ENCODE data around the gene ARHGEF12.
"Not testable (repeated sequence)": the region's sequence is repeated elsewhere in the genome, so short reads cannot be mapped to it uniquely, and the experiment has no call there.

Gene ARHGEF12

DNA sequence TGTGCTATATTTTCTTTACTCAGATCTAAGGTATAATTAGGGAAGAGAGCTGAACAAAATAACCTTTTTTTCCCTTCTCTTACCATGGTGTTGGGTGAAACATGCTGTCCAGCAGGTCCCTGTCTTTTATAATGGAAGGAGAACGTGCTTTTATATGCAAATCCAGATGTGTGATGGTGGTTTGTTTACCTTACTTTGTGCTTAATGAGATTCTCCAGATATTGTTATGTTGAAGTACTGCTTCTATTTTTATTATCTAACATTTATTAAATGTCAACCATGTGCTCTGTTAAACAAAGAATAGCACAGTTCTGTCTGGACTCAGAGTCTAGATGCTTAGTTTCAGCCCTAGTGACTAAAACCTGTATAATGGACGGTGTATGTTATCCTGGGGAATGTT is 165.2 kb downstream of the ARHGEF12 start:
- DNase-seq (ENCODE audit: low read depth), result no peak

DNA sequence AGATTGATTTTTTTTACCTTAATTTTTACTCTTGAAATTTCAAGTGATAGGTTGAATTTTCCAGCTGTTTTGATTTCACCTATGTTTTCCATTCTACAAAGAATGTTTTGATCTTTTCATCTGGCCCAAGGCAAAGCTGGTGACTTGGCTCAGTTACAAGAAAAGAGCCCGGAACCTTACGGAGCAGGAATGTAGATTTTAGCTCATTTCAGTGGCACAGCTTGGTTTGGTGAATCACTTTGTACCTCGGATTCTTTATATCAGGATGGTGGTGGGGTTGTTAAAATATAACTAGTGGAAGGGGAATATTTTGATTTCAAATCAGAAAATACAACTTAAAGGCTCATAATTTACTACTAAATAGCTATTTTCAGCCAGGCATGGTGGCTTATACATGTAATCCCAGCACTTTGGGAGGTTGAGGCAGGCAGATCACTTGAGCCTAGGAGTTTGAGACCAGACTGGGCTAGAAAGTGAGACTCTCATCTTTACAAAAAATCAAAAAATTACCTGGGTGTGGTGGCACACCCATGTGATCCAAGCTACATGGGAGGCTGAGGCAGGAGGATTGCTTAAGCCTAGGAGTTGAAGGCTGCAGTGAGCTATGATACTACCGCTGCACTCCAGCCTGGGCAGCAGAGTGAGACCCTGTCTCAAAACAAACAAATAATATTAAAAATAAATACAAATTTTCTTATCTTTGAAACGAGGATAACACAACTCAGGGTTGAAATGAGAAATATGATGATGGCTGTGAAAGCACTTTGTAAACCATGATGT is 166.0 kb downstream of the ARHGEF12 start:
- no peak for DNase-seq (ENCODE audit: low read depth)

DNA sequence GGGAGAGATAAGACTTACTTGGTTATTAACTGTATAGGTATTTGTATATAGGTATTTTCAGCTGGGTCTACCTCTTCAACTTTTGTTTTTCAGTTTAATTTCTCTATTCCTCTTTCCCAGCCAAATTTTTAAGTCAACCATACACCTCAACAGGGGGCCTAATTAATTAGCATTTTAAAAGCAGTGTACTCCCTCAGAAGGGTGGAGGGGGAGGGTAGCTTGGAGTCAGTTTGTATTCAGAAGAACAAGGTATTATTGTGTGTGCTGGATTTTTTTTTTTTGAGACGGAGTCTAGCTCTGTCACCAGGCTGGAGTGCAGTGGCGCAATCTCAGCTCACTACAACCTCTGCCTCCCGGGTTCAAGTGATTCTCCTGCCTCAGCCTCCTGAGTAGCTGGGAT is 167.3 kb downstream of the ARHGEF12 start:
- not testable (repeated sequence) for DNase-seq (ENCODE audit: low read depth)

DNA sequence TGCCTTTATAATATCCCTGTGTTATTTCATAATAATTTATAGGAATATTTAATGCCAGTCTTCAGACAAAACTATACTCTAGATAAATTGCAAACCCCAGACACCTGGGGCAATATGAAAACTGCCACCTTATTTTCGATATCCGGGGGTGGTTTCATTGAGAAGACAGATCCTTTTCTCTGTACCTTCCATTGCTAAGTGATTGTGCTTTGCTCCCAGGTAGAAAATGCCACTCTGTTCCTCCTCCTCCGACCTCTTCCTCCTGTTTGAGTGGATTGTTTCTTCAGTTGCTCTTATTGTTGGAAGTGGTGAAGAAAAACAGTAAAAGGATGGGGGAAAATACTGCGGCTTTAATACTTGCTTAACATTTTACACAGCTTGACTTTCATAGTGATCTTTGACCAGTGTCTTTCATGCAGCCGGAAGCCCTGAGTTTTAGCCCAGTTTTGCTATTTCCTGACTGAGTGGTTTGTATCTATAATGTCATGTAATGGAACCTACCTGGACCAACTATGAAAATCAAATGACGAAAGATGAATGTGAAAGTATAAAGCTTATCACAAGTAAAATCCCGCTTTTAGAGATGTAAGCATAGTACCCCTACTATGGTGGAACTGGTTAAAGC is 169.7 kb downstream of the ARHGEF12 start:
- DNase-seq (ENCODE audit: low read depth), result no peak

DNA sequence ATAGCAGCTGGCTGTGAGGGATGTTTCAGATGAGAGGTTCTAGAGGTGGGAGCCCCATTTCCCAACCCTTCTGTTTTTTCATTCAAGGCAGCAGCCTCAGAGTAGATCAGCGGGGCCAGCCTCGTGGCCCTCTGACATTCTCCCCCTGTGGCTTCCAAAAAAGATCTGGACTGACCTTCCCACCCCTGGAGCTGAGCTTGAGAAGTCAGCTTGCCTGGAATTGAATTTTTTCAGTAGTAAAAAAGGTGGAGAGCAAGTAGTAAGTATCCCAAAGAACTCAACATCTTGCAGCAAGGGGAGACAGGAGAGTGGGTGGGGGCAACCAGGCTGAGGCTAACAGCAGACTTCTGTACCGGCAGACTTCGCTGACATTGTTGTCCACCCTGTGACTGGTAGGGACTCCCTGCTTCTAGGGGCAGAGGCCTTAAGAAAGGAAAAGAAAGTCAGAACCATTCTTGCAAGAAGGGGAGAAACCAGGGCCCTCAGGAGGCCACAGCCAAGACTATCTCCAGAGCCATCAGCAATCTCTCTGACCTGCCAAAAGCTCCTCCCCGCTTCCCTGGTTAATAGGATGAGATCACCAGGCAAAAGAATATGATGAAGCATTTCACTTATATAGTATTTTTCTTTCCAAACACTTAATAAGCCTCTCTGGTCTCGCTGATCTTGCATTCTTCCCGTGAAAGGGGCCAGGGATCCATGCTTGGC is 173.3 kb downstream of the ARHGEF12 start:
- DNase-seq (ENCODE audit: low read depth), result no peak

DNA sequence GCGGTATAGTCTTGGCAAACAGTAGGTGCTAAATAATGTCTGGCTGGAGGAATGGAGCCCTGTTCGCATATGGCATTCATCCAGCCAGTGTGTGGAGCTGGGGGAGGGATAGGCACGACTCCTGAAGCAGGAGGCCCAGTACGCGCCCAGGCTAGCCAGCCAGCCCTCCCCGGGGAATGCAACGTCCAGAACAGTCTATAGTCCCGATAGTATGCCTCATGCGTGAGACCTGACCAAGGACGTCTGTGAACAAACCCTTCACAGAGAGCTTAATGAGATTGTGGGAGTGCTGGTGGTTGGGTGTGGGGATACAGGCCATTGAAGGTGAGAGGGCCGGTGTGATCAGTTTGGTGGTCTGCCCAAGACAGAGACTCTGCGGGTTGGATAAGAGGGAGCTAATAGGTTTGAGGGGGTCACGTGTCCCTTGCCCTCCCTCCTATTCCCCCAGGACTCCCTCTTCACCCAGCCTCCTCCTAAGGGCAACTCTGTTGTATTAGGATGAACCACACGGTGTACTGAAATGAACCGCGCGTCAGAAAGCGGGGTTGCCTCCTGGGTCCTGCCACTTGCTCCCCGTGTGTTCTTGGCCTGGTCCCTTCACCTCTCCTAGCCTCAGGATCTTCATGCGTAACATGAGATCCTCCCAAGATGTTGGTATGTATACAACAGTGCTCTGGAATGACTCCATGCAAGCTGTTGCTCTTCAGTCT is 174.3 kb downstream of the ARHGEF12 start:
- DNase-seq (ENCODE audit: low read depth), result no peak

DNA sequence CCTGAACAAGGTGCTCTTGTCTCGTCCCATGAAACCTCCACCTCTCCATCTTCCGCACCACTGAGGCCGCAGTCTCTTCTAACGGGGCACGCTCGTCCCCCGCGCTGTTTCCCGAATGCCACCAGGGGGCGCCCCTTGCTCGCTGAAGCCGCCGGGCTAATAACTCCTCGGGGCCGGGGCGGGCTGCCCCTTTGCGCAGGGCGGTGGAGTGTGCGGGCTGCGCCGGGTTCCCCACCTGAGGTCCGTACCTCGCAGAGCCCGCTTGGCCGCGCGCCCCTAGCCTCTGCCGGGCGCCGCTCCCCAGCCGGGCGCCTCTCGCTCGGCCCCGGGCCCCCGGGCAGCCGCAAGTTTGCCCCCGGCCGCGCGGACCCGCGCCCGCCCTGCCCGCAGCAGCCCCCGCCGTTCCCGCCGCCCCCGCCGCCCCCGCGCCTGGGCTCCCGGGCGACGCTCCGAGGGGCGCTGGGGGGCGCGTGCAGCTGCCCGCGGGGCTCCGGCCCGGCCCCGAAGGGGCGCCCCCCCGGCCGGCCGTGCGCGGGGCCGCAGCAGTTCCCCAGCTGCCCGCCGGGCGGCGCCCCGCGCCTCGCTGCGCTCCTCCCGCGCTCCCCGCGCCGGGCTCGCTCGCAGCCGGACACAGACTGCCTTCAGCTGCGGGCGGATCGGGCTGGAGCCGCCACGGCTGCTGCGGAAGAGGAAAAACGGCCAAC is 175.1 kb downstream of the ARHGEF12 start, which contains the start of gene GRIK4:
Gene GRIK4 (plus strand): TSS at position 633 of the 704 bp plus-strand sequence. CDS start 148,571 bp downstream, outside the sequence.
- no peak for DNase-seq (ENCODE audit: low read depth)

DNA sequence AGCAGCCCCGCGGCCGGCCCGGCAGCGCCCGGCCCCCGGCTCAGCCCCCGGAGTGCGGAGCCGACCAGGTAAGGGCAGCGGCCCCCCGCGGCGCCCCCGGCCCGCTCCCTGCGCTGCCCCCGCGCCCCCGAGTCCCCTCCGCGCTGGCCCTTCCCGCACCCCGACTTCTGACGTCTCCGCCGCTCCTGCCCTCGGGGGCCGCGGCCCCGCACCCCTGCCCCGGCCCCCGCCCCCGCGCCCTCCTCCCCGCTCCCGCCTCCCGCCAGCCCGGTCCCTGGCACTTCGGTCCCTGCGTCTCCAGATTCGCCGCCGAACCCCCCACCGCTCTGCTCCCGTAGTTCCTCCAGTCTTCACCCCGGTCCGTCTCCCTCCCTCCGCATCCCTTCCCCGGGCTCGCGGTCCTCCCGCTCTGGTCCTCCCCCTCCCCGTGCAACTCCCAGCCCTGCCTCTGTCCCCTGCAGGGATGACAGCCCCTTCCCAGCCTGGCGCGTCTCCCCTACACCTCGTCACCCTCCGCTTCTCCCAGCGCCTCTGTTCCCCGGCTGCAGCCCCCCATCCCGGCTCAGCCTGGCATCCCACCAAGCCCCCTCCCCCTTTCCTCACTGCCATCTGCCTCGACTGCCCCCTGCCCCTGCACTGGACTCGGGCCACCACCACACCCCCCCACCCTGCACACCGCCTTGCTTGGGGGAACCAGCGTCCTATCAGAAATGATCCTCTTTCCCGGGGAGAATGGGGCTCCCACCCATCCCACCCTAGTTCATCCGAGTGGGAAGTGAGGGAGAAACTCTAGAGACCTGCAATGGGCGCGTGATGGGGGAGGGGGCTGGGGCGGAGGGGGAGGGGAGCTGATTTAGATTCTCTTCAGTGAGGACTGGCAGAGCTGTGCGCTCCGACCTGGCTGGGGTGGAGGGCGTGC is 175.9 kb downstream of the ARHGEF12 start:
- DNase-seq (ENCODE audit: low read depth), result no peak

DNA sequence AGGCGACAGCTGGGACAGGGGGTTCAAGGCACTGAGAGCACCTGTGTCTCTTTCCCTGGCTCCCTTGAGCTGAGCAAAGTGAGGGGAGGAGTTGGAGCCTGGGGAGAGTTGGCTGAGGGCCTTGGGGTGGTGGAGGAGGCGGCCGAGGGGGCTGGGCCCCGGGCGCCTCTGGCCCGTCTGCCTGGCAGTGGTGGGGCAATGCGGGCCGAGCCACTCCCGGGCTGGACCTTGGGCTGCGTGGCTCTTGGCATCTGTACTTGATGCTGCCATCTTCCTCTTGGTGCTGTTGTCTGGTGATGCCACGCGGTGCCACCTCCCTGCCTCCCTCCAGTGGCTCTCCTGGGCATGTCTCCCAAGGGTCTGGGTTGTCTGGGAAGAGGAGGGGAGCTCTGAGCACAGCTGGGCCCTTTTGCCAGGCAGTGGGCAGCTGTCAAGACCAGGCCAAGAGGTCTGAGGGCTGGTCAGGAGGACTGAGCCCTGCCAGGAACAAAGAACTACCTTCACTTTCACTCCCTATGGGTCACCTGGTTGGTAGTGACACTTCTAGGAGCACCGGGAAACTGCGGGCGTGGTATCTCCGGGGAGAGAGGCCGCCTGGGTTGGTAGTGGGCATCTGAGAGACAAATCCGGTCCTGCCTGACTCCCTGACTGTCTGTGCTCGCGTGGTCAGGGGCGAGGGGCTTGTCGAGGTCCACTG is 176.7 kb downstream of the ARHGEF12 start:
- no peak for DNase-seq (ENCODE audit: low read depth)

DNA sequence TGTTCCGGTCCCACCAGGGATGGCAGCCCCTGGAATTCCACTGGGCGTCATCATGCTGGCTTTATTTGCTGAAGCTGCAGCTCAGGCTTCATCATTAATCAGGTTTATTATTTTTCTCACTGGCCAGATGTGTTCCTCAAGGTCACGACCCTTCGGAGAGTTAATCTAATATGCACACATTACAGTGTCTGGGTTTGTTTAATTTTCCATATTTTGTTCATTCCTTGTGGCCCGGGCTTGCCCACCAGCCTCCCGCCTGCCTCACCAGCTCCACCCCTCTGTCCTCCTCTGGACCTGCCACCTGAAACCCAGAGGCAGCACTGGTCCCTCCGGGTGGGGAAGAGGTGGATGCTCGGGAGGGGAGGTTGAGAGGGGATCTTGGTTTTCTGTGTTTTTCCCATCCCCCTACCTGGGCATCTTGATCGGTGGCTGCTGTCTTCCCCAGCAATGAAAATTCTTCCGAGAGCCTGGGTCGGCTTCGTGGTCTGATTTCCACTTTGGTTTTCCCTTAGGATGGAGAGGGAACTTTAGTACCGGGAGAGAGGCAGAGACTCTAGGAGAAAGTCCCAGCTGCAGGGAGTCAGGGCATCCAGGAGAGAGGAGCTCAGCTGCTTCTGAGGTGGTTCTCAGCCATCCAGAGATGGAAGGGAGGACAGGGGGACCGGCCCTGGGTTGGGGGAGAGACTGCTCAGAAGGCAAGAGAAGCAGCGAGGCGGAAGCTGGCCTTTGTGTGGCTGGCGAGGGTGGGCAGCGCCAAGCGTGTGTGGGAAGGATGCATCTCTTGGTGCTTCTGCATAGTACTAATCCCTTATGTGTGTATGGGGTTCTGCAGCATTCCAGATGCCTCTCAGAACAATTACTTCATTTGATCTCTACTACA is 177.5 kb downstream of the ARHGEF12 start:
- DNase-seq (ENCODE audit: low read depth), result no peak

DNA sequence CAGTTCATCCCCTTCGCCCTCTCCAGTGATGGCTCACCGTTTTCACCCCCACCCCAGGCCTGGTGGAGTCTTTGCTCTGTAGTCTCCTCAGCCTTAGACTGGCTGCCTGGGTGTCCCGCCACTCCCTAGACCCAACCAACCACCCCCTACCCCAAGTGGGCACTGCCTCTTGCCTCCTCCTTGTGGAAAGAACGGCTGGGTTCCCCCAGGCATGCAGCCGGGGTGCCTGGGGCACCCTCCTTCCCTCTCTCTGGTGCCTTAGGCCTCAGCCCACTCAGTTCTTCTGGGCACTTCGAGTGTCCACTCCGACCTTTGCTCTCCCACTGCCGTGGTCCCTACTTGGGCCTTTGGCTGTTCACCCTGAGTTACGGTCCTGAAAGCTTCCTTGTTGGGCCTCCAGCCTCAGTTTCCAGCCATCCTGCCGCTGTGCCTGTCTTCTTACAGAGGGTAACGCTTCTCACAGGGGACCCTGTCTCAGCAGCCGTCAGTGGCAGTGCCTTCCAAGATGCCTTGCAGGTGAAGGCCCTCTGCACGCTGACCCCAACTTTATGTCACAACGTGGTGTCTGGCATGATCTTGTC is 178.4 kb downstream of the ARHGEF12 start:
- DNase-seq (ENCODE audit: low read depth), result no peak

DNA sequence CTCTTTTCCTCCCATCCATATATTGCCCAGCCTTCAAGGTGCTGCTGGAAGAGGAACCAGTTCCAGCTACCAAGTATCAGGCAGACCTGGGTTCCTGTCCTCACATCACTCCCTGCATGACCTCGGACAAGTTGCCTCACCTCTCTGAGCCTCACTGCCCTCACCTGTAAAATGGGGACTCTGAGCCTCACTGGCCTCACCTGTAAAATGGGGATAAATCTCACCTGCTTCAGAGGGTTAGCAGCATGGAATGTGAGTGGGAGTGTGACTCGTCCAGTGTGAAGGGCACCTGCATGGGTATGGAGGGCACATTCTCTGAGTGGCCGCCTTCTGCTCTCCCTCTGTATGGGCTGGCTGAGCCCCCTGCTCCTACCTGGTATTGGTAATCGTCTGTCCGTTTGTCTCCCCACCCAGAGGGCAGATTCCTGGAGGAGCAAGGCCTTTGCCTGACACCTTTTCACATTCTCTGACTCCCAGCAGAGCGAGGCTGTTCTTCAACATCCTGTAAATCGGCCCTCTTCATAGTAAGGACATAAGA is 179.0 kb downstream of the ARHGEF12 start:
- no peak for DNase-seq (ENCODE audit: low read depth)

DNA sequence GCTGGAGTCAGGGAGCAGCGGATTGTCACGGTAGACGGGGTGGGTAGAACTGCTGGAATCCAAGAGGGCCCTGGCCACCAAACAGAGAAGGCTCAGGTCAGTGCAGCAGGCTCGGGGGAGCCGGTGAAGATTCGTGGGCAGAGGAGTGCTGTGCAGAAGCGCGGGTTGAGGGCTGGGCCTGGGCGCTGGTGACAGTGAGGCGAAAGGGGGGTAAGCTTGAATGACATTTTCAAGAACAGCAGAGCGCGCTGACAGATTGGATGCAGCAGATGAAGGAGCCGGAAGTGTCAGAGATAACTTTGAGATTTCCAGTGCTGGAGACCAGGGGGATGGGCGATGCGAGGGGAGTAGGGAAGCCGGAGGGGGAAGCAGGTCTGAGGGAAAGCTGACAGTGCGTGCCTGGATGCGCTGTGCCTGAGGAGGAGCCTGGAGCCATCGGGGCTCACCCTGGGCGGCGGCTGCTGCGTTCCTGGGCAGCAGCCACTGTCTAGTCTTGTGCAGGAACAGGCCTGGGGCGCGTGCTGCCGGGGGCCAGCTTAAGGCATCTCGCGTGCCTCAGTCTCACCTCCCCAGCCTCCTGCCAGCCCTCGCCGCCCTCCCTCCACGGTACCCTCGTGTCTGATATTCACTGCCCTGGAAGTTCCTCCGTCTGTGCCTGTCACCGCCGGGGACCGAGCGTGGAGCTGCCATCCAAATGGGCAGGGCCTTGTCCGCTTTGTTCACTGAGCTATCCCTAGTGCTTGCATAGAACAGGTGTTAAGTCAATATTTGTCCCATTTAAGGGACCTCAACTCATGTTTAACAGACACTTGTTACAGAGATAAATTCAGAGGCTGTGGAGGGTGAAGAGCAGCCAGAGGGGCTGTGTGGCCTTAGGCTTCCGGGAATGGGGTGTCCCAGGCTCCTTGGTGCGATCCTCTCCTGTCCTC is 180.5 kb downstream of the ARHGEF12 start:
- DNase-seq (ENCODE audit: low read depth), result no peak

DNA sequence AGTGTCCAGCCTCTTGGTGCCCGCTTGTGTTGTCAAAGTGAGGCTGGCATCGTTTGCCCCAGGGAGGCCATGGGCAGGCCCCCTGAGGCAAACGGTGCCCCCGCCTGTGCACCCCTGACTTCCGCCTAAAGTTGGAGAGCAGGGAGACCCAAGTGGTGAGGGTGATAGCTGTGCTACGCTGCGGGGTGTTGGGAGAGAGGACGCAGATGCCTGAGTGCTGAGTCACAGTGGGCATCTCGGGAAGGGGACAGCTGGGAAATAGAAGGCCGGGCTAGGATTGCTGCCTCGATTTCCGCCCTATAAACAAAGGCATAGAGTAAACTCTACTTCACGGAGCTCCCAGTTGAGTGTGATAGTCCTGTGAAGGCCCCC is 181.2 kb downstream of the ARHGEF12 start:
- DNase-seq (ENCODE audit: low read depth), result no peak

DNA sequence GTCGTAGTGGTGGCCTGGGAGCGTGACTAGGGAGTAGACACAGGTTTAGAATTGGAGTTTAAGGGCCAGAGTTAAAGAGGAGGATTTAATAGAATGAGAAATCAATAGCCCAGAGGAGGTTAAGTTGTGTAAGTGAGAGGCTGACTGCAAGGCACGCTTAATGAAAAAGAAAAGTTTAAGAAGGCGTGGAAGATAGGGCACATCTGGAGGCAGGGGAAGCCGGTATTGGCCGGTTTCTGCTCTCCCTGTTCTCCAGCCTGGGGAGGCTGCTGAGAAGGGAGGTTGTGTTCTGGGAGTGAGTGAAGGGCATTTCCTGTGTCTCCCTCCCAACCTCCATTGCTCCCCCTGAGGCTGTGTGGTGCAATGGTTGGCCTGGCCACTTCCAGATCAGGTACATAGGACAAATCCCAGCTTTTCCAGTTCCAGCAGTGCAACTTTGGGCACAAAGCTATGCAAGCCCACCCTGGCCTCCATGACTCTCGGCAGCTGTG is 181.6 kb downstream of the ARHGEF12 start:
- no peak for DNase-seq (ENCODE audit: low read depth)

DNA sequence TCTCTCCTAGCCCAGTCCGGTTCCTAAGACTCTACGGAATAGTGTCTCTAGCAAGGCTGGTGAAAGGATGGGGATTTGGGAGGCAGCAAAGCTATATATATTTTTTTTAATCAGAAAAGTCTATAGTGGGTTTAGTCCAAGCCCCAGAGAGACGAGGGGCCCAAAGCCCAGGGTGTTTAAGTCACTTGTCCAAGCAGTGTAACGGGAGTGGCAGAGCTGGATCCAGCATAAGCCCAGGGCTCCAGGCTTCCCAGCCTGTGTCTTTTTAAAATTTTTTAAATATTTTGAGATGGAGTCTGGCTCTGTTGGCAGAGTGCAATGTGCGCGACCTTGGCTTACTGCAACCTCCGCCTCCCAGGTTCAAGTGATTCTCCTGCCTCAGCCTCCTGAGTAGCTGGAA is 182.1 kb downstream of the ARHGEF12 start:
- no peak for DNase-seq (ENCODE audit: low read depth)

DNA sequence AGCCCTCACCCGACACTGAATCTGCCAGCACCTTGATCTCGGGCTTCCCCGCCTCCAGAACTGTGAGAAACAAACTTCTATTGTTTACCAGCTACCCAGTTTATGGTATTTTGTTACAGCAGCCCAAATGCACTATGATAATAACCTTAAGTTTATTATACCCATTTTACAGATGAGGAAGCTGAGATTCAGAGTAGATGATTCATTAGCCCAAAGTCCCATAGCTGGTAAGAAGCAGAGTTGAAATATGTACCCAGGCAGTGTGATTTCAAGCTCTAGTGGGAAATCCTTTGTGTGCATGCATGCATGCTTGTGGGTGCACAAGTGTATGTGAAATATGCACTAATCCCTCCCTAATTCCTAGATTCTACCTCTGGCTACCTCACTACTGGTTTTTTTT is 183.3 kb downstream of the ARHGEF12 start:
- no peak for DNase-seq (ENCODE audit: low read depth)

Data from GM04503 (cell line).